ENCODE results near the gene PLPP7. TPM values are rescaled to one million over a fixed set of nuclear protein-coding genes. Genes with fewer than 3 reads are reported as not detected.

The PLPP7 gene
- total RNA-seq, 1 experiment from 2014 or later, result 0.19 TPM

Other genes with a start within 250 kb of the PLPP7 start
- 3.3 TPM in 2 replicates for gene AIF1L, start 193.2 kb upstream of the PLPP7 start, total RNA-seq (2014; rRNA removed; shearing (Covaris generic))
- gene NUP214, start 164.1 kb upstream of the PLPP7 start, total RNA-seq (2014; rRNA removed; shearing (Covaris generic)), result 10.5 and 15.6 TPM in 2 replicates
- 0.29 and 0.87 TPM in 2 replicates for gene FAM78A, start 13.2 kb upstream of the PLPP7 start, total RNA-seq (2014; rRNA removed; shearing (Covaris generic))
- 26.2 and 33.1 TPM in 2 replicates for gene PRRC2B, start 104.4 kb downstream of the PLPP7 start, total RNA-seq (2014; rRNA removed; shearing (Covaris generic))
- 7.8 and 10.5 TPM in 2 replicates for gene POMT1, start 213.2 kb downstream of the PLPP7 start, total RNA-seq (2014; rRNA removed; shearing (Covaris generic))
- 20.3 and 21.3 TPM in 2 replicates for gene UCK1, start 241.5 kb downstream of the PLPP7 start, total RNA-seq (2014; rRNA removed; shearing (Covaris generic))